Mucosa of descending colon (tissue), 3 donors: ENCODE measurements around the gene SPATA6L. TPM values are rescaled to one million over a fixed set of nuclear protein-coding genes. Genes with fewer than 3 reads are reported as not detected.

ENCODE experiments used
- ATAC-seq: fragments of 200-7000 bp; cut with Tn5 transposase; one replicate; pipeline ENCODE4 v1.9.1; 2020; ENCODE audit warnings: mild to moderate bottlenecking, moderate library complexity
- DNase-seq, 3 donors: peaks; one replicate each; pipeline ENCODE4 v3.0.0-alpha.2; 2020
- H3K36me3 ChIP-seq: fragments of 200-600 bp; one replicate; pipeline ENCODE4 v1.8.0; 2021; ENCODE audit warnings: low read depth, mild to moderate bottlenecking
- H3K4me1 ChIP-seq: fragments of 200-600 bp; one replicate; pipeline ENCODE4 v1.8.0; 2021; ENCODE audit warnings: low read depth, mild to moderate bottlenecking
- H3K4me3 ChIP-seq: fragments of 200-600 bp; one replicate; pipeline ENCODE4 v1.8.0; 2021; ENCODE audit warnings: mild to moderate bottlenecking
- H3K9me3 ChIP-seq: fragments of 200-600 bp; one replicate; pipeline ENCODE4 v1.8.0; 2021; ENCODE audit warnings: mild to moderate bottlenecking
- CTCF ChIP-seq: fragments of 200-600 bp; IDR thresholded peaks from one replicate; pipeline ENCODE4 v1.8.0; 2022; ENCODE audit warnings: antibody characterized with exemption, mild to moderate bottlenecking
- intact Hi-C, 2 donors: fragments of 100-400 bp; cut with DNase I in 1 of 2; cut with micrococcal nuclease in 1 of 2; formaldehyde crosslinking; loops; one replicate each; pipeline versions ENCODE4 v1.11.0 to v1.11.1; 2022; cut with DNase I, micrococcal nuclease
- total RNA-seq, 3 donors: library from RNA; stranded (reverse); fragmentation: NEBNext Ultra II Directional in 2 of 3; extraction: Animal tissue kit (Norgen Biotek cat#: 25700) in 2 of 3; gene quantifications; one replicate each; pipeline versions ENCODE4 v1.2.1 to v1.2.4, GENCODE V29; 2021 to 2023
- donor health status: DM: no; HTN: no; CAD: no; lungs with moderate emphysema.
- donor health status: DM: no; HTN: no; CAD: no.
- donor health status: DM: no; HTN: yes; CAD: no.

The SPATA6L gene
- total RNA-seq, 3 donors from 2014 or later, result 4.5 to 4.9 (median 4.7) TPM

GRCh38 chr9:4706021-4706420, 39.7 kb upstream of the SPATA6L start:
- intact Hi-C loops, result no loop called here

GRCh38 chr9:4704129-4704528, 37.8 kb upstream of the SPATA6L start:
- intact Hi-C loops, result no loop called here
- H3K4me1 ChIP-seq, result no peaks in the 10 kb centered on the region
- ATAC-seq (no peak), DNase-seq (no peak)
- no peak for TF ChIP-seq CTCF
- H3K36me3 ChIP-seq, result no peaks in the 10 kb centered on the region
- no peak overlapping the region for H3K4me3 ChIP-seq
- H3K9me3 ChIP-seq, result no peaks in the 10 kb centered on the region

More at GRCh38 chr9:4706021-4706420, 39.7 kb upstream of the SPATA6L start:
- no peak for TF ChIP-seq CTCF
- no peaks in the 10 kb centered on the region for H3K36me3 ChIP-seq
- ATAC-seq, result no peak
- H3K4me1 ChIP-seq, result no peaks in the 10 kb centered on the region
- no peaks in the 10 kb centered on the region for H3K9me3 ChIP-seq
- no peak for DNase-seq
- no peak overlapping the region for H3K4me3 ChIP-seq

GRCh38 chr9:4701526-4701925, 35.2 kb upstream of the SPATA6L start:
- intact Hi-C loops, result no loop called here
- no peaks in the 10 kb centered on the region for H3K36me3 ChIP-seq
- TF ChIP-seq CTCF, result no peak
- H3K9me3 ChIP-seq, result no peaks in the 10 kb centered on the region
- H3K4me3 ChIP-seq, result no peak overlapping the region
- no peak for ATAC-seq
- H3K4me1 ChIP-seq, result no peaks in the 10 kb centered on the region
- DNase-seq, result no peak

- intact Hi-C loops, result no loop called here
- H3K4me1 ChIP-seq, result no peaks in the 10 kb centered on the region
- DNase-seq (no peak), ATAC-seq (no peak)
- H3K36me3 ChIP-seq, result no peaks in the 10 kb centered on the region
- H3K9me3 ChIP-seq, result no peaks in the 10 kb centered on the region
- H3K4me3 ChIP-seq, result no peak overlapping the region
- no peak for TF ChIP-seq CTCF
These were observed 34.7 kb upstream of the SPATA6L start for GRCh38 chr9:4700932-4701331.

GRCh38 chr9:4700091-4700490, 33.8 kb upstream of the SPATA6L start:
- no peak overlapping the region for H3K4me3 ChIP-seq
- H3K4me1 ChIP-seq, result no peaks in the 10 kb centered on the region
- no peak for TF ChIP-seq CTCF
- intact Hi-C loops, result no loop called here
- DNase-seq (no peak), ATAC-seq (no peak)
- no peaks in the 10 kb centered on the region for H3K36me3 ChIP-seq
- H3K9me3 ChIP-seq, result no peaks in the 10 kb centered on the region

- no peaks in the 10 kb centered on the region for H3K9me3 ChIP-seq
- intact Hi-C loops, result no loop called here
- TF ChIP-seq CTCF, result no peak
- H3K4me3 ChIP-seq, result no peak overlapping the region
- no peak for DNase-seq
- no peak for ATAC-seq
- H3K4me1 ChIP-seq, result no peaks in the 10 kb centered on the region
- H3K36me3 ChIP-seq, result no peaks in the 10 kb centered on the region
These were observed 25.5 kb upstream of the SPATA6L start for GRCh38 chr9:4691795-4692194.
